IPS-18c (cell line): ENCODE results near the gene CNN1.
"Not testable (repeated sequence)": the region's sequence is repeated elsewhere in the genome, so short reads cannot be mapped to it uniquely, and the experiment has no call there.

ENCODE experiments used
- H3K4me3 ChIP-seq: 2 replicates; pipeline ENCODE4 v1.7.0; 2013; ENCODE audit warnings: low read depth, mild to moderate bottlenecking, low read length, moderate library complexity; ENCODE audit not compliant: insufficient read depth
- H3K9me3 ChIP-seq: one replicate; pipeline ENCODE4 v1.6.1; 2013; ENCODE audit warnings: mild to moderate bottlenecking, low read length, moderate library complexity; ENCODE audit not compliant: control insufficient read depth, insufficient read depth

CNN1 gene

GRCh38 chr19:11580116-11580515, 41.5 kb downstream of the CNN1 start:
- H3K4me3 ChIP-seq, result no peak overlapping the region
- H3K9me3 ChIP-seq, result no peaks in the 10 kb centered on the region

GRCh38 chr19:11581740-11582139, 43.1 kb downstream of the CNN1 start:
- Histone ChIP-seq H3K4me3 (no peak overlapping the region), H3K9me3 (no peaks in the 10 kb centered on the region)

- H3K9me3 ChIP-seq, result no peaks in the 10 kb centered on the region
- no peak overlapping the region for H3K4me3 ChIP-seq
Observed at GRCh38 chr19:11586331-11586730, 47.7 kb downstream of the CNN1 start.

GRCh38 chr19:11587302-11587974, 48.8 kb downstream of the CNN1 start:
- H3K9me3 ChIP-seq, result no peaks in the 10 kb centered on the region
- H3K4me3 ChIP-seq, result no peak overlapping the region

GRCh38 chr19:11587975-11588631, 49.5 kb downstream of the CNN1 start:
- no peak overlapping the region for H3K4me3 ChIP-seq

GRCh38 chr19:11594084-11594483, 55.4 kb downstream of the CNN1 start:
- Histone ChIP-seq H3K9me3 (no peaks in the 10 kb centered on the region), H3K4me3 (no peak overlapping the region)

More at GRCh38 chr19:11587975-11588631, 49.5 kb downstream of the CNN1 start:
- H3K9me3 ChIP-seq, result no peaks in the 10 kb centered on the region

GRCh38 chr19:11596156-11596555, 57.5 kb downstream of the CNN1 start:
- no peak overlapping the region for H3K4me3 ChIP-seq
- H3K9me3 ChIP-seq, result no peaks in the 10 kb centered on the region

- H3K9me3 ChIP-seq, result no peaks in the 10 kb centered on the region
- peak within 1 kb of the TSS; percentile 98 for H3K4me3 ChIP-seq
Observed at GRCh38 chr19:11597202-11598102, 58.8 kb downstream of the CNN1 start, which contains the start of gene ZNF627. Gene ZNF627 (plus strand): TSS chr19:11597483. CDS start chr19:11597628, 145 bp downstream.

- peak overlapping the region; percentile 98 for H3K4me3 ChIP-seq
Observed at GRCh38 chr19:11598103-11598483, 59.4 kb downstream of the CNN1 start.

GRCh38 chr19:11598746-11599145, 60.1 kb downstream of the CNN1 start:
- no peak overlapping the region; the same call in 1 of the 2 replicates for H3K4me3 ChIP-seq

More at GRCh38 chr19:11598103-11598483, 59.4 kb downstream of the CNN1 start:
- H3K9me3 ChIP-seq, result no peaks in the 10 kb centered on the region

GRCh38 chr19:11599704-11600103, 61.1 kb downstream of the CNN1 start:
- not testable (repeated sequence) for H3K9me3 ChIP-seq, H3K4me3 ChIP-seq

More at GRCh38 chr19:11598746-11599145, 60.1 kb downstream of the CNN1 start:
- H3K9me3 ChIP-seq, result no peaks in the 10 kb centered on the region
